ENCODE data around the gene SERPINB7. TPM values are rescaled to one million over a fixed set of nuclear protein-coding genes. Genes with fewer than 3 reads are reported as not detected.

SERPINB7 gene
- total RNA-seq, result 1.5 and 33.6 TPM in 2 replicates

GRCh38 chr18:63775166-63775730 is at the start of gene SERPINB7:
Gene SERPINB7 (plus strand): TSS chr18:63775418. CDS start chr18:63782373, 6,955 bp downstream.

Other genes with a start within 250 kb of the SERPINB7 start
- gene SERPINB12, start 233.0 kb upstream of the SERPINB7 start, total RNA-seq, result not detected in 2 replicates
- not detected in 2 replicates for gene SERPINB13, start 188.1 kb upstream of the SERPINB7 start, total RNA-seq
- 0.14 TPM in 1 of 2 replicates, not detected in the other for gene SERPINB4, start 131.2 kb upstream of the SERPINB7 start, total RNA-seq
- gene SERPINB3, start 113.5 kb upstream of the SERPINB7 start, total RNA-seq, result not detected in 2 replicates
- not detected in 2 replicates for gene SERPINB11, start 72.5 kb upstream of the SERPINB7 start, total RNA-seq
- 211 and 212 TPM in 2 replicates for gene SERPINB2, start 112.3 kb downstream of the SERPINB7 start, total RNA-seq
- 0.57 and 1.1 TPM in 2 replicates for gene SERPINB10, start 132.5 kb downstream of the SERPINB7 start, total RNA-seq
- 0.44 and 0.57 TPM in 2 replicates for gene HMSD, start 173.9 kb downstream of the SERPINB7 start, total RNA-seq
- gene SERPINB8, start 194.7 kb downstream of the SERPINB7 start, total RNA-seq, result 42.7 and 47.3 TPM in 2 replicates

All from placental pericyte (primary cell).